ENCODE data around the gene ATRX. TPM values are rescaled to one million over a fixed set of nuclear protein-coding genes. Genes with fewer than 3 reads are reported as not detected.
"Not testable (repeated sequence)": the region's sequence is repeated elsewhere in the genome, so short reads cannot be mapped to it uniquely, and the experiment has no call there.

ATRX gene
- total RNA-seq, 5 donors from 2014 or later (not counting 1 experiment from before 2014, with no cell fraction given): 85.1 to 146 (median 90.1) TPM

DNA sequence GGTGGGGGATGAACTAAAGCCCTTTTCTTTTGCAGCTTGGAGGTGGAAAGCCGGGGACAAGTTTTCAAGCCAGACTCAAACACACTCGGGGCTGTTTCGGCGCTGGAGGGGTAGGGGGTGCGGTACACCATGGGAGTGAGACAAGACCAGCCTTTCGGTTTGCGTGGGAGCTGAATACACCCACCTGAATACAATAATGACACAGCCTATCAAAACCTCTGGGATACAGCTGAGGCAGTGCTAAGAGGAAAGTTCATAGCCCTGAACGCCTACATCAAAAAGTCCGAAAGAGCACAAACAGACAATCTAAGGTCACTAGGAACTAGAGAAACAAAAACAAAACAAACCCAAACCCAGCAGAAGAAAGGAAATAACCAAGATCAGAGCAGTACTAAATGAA is 163.3 kb downstream of the ATRX start:
- H3K4me3 ChIP-seq (ENCODE audit: control insufficient read depth in 1 of 2, extremely low read depth in 1 of 2, low read length in 1 of 2): no peak overlapping the region
- peak overlapping the region in 1 of 3 donors; percentile 37 for H3K4me3 Mint-ChIP-seq
- WGBS (ENCODE audit: insufficient coverage): no CpG with 5 or more reads among the region's 9 CpGs
- CTCF ChIA-PET: no interaction called here
- POLR2A ChIA-PET: no interaction called here
- ATAC-seq (replicated peaks in 1 of 4): no peak
- no peaks in the 10 kb centered on the region for H3K9me3 Mint-ChIP-seq
- peak overlapping the region; percentile 23 to 81 for H3K27ac Mint-ChIP-seq
- H3K27me3 Mint-ChIP-seq: peaks cover 0 to 14% of the 10 kb centered on the region in 2 donors
- no peaks in the 10 kb centered on the region for H3K27me3 ChIP-seq (replicated peaks in 1 of 2; ENCODE audit: control insufficient read depth in 2 of 2, extremely low read depth in 1 of 2, insufficient read depth in 2 of 2, low read length in 1 of 2)
- peaks cover 0 to 3% of the 10 kb centered on the region in 2 experiments for H3K4me1 ChIP-seq (ENCODE audit: control insufficient read depth in 1 of 2, extremely low read depth in 1 of 2, insufficient read depth in 2 of 2, low read length in 2 of 2)
- H3K4me1 Mint-ChIP-seq: peaks cover 15 to 27% (median 24%) of the 10 kb centered on the region in 3 donors
- H3K27ac ChIP-seq (ENCODE audit: low read length): no peak overlapping the region
- H3K9me3 ChIP-seq: no peaks in the 10 kb centered on the region
- H3K36me3 Mint-ChIP-seq: peaks cover 27% of the 10 kb centered on the region
- H3K36me3 ChIP-seq (ENCODE audit: control insufficient read depth in 2 of 2, extremely low read depth in 1 of 2, insufficient read depth in 1 of 2, low read length in 1 of 2): no peaks in the 10 kb centered on the region
- DNase-seq: no peak

DNA sequence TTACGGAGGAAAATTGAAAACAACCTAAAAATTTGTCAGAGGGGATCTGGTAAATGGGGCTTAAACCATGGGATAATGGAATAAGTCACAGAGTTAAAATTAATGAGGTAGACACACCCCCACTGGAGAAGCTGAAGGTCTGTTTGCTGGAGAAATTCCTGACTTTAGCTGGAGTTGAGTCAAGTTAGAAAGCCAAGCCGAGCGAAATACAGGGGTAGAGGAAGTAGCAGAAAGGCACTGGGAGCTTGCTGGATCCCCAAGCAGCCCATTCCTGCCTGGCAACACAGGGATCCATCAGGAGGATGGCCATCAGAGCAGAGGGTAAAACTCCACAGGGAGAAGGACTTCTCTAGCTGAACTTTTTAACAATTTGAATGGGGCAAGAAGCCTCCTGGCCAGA is 163.8 kb downstream of the ATRX start:
- Histone ChIP-seq H3K4me1 (ENCODE audit: control insufficient read depth in 1 of 2, extremely low read depth in 1 of 2, insufficient read depth in 2 of 2, low read length in 2 of 2) (peaks cover 0 to 3% of the 10 kb centered on the region in 2 experiments), H3K9me3 (no peaks in the 10 kb centered on the region), H3K27ac (ENCODE audit: low read length) (no peak overlapping the region), H3K27me3 (replicated peaks in 1 of 2; ENCODE audit: control insufficient read depth in 2 of 2, extremely low read depth in 1 of 2, insufficient read depth in 2 of 2, low read length in 1 of 2) (no peaks in the 10 kb centered on the region), H3K36me3 (ENCODE audit: control insufficient read depth in 2 of 2, extremely low read depth in 1 of 2, insufficient read depth in 1 of 2, low read length in 1 of 2) (no peaks in the 10 kb centered on the region), H3K4me3 (ENCODE audit: control insufficient read depth in 1 of 2, extremely low read depth in 1 of 2, low read length in 1 of 2) (no peak overlapping the region)
- Mint-ChIP-seq H3K4me3 (no peak overlapping the region), H3K27me3 (peaks cover 0 to 14% of the 10 kb centered on the region in 2 donors), H3K36me3 (peaks cover 27% of the 10 kb centered on the region), H3K27ac (peak overlapping the region in 1 of 2 donors; percentile 81), H3K9me3 (no peaks in the 10 kb centered on the region), H3K4me1 (peaks cover 15 to 27% (median 24%) of the 10 kb centered on the region in 3 donors)
- ChIA-PET CTCF (no interaction called here), POLR2A (interaction anchor here (0.6 kb wide), 2 partner anchors 19 to 25 kb away, joined by 3 to 9 read pairs; no protein-coding TSS in a partner anchor)
- no peak for DNase-seq
- WGBS (ENCODE audit: insufficient coverage): 100% methylated on average over 2 of the region's 3 CpGs
- ATAC-seq (replicated peaks in 1 of 4): no peak

DNA sequence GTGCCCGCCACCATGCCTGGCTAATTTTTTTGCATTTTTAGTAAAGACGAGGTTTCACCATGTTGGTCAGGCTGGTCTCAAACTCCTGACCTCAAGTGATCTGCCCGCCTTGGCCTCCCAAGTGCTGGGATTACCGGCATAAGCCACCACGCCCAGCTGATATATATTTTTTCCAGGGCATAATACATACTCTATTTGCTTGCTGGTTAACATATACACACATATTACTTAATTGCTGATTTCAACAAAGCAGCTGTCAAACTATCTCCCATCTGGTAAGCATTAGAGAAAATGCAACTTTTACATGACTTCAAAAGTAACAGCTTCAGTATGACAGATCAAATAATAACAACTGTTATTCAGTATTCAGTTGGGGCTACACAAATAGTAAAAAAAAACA is 164.6 kb downstream of the ATRX start:
- DNase-seq; H3K9me3 ChIP-seq; H3K4me1 ChIP-seq (ENCODE audit: control insufficient read depth in 1 of 2, extremely low read depth in 1 of 2, insufficient read depth in 2 of 2, low read length in 2 of 2); H3K4me3 ChIP-seq (ENCODE audit: control insufficient read depth in 1 of 2, extremely low read depth in 1 of 2, low read length in 1 of 2); H3K9me3 Mint-ChIP-seq; H3K36me3 ChIP-seq (ENCODE audit: control insufficient read depth in 2 of 2, extremely low read depth in 1 of 2, insufficient read depth in 1 of 2, low read length in 1 of 2); ATAC-seq (replicated peaks in 1 of 4); H3K27me3 ChIP-seq (replicated peaks in 1 of 2; ENCODE audit: control insufficient read depth in 2 of 2, extremely low read depth in 1 of 2, insufficient read depth in 2 of 2, low read length in 1 of 2); H3K4me3 Mint-ChIP-seq; CTCF ChIA-PET; H3K27ac Mint-ChIP-seq; H3K27ac ChIP-seq (ENCODE audit: low read length): not testable (repeated sequence)
- Mint-ChIP-seq H3K36me3 (peaks cover 27% of the 10 kb centered on the region), H3K27me3 (peaks cover 0 to 14% of the 10 kb centered on the region in 2 donors), H3K4me1 (peaks cover 15 to 27% (median 24%) of the 10 kb centered on the region in 3 donors)
- POLR2A ChIA-PET: interaction anchor here (0.6 to 0.7 kb wide), 3 partner anchors 12 to 26 kb away, joined by 3 to 9 read pairs (median 3); no protein-coding TSS in a partner anchor
- 100% methylated on average over 1 of the region's 5 CpGs for WGBS (ENCODE audit: insufficient coverage)

DNA sequence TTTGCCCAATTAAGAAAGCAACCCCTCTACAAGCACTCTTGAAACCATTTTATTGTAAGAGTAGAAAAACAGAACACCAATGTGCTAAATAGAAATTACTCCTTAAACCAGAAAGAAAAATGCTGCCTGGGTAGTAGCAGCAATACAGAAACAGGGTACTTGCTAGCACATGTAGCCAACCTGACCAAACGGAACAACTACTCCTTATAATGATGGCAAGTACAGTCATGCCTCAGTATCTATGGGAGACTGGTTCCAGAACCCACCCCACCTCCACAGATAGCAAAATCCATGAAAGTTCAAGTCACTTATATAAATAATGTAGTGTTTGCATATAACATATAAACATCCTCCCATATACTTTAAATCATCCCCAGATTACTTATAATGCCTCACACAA is 168.8 kb downstream of the ATRX start:
- CTCF ChIA-PET: no interaction called here
- peaks cover 0 to 14% of the 10 kb centered on the region in 2 donors for H3K27me3 Mint-ChIP-seq
- Histone ChIP-seq H3K9me3 (no peaks in the 10 kb centered on the region), H3K36me3 (ENCODE audit: control insufficient read depth in 2 of 2, extremely low read depth in 1 of 2, insufficient read depth in 1 of 2, low read length in 1 of 2) (peaks cover 0 to 8% of the 10 kb centered on the region in 2 donors), H3K27ac (ENCODE audit: low read length) (no peak overlapping the region), H3K27me3 (replicated peaks in 1 of 2; ENCODE audit: control insufficient read depth in 2 of 2, extremely low read depth in 1 of 2, insufficient read depth in 2 of 2, low read length in 1 of 2) (no peaks in the 10 kb centered on the region), H3K4me3 (ENCODE audit: control insufficient read depth in 1 of 2, extremely low read depth in 1 of 2, low read length in 1 of 2) (no peak overlapping the region), H3K4me1 (ENCODE audit: control insufficient read depth in 1 of 2, extremely low read depth in 1 of 2, insufficient read depth in 2 of 2, low read length in 2 of 2) (no peaks in the 10 kb centered on the region)
- no CpG with 5 or more reads among the region's 1 CpG for WGBS (ENCODE audit: insufficient coverage)
- peaks cover 21% of the 10 kb centered on the region for H3K36me3 Mint-ChIP-seq
- POLR2A ChIA-PET: no interaction called here
- peaks cover 0 to 5% (median 2%) of the 10 kb centered on the region in 3 donors for H3K4me1 Mint-ChIP-seq
- no peak overlapping the region for H3K27ac Mint-ChIP-seq
- DNase-seq: no peak
- no peaks in the 10 kb centered on the region for H3K9me3 Mint-ChIP-seq
- no peak for ATAC-seq (replicated peaks in 1 of 4)
- no peak overlapping the region for H3K4me3 Mint-ChIP-seq

DNA sequence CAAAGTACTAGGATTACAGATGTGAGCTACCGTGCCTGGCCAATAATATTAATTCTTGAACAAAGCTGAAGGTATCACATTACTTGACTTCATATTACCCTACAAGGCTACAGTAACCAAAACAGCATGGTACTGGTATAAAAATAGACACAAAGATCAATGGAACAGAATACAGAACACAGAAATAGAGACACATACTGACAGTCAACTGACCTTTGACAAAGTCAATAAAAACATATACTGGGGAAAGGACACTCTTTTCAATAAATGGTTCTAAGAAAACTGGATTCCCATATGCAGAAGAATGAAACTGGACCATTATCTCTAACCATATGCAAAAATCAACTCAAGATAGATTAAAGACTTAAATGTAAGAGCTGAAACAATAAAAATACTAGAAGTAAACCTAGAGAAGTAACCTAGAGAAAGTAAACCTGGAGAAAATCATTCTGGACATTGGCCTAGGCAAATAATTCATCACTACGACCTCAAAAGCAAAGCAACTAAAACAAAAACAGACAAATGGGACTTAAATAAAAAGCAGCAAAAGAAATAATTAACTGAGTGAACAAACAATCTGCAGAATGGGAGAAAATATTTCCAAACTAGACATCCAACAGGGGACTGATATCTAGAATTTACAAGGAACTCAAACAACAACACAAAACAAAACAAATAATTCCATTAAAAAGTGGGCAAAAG is 182.2 kb downstream of the ATRX start:
- no peaks in the 10 kb centered on the region for H3K27me3 ChIP-seq (replicated peaks in 1 of 2; ENCODE audit: control insufficient read depth in 2 of 2, extremely low read depth in 1 of 2, insufficient read depth in 2 of 2, low read length in 1 of 2)
- Mint-ChIP-seq H3K4me1 (peaks cover 0 to 6% (median 0%) of the 10 kb centered on the region in 3 donors), H3K9me3 (no peaks in the 10 kb centered on the region), H3K4me3 (no peak overlapping the region), H3K27ac (no peak overlapping the region), H3K27me3 (peaks cover 0 to 3% of the 10 kb centered on the region in 2 donors), H3K36me3 (peaks cover 45% of the 10 kb centered on the region)
- no CpG with 5 or more reads among the region's 2 CpGs for WGBS (ENCODE audit: insufficient coverage)
- ChIA-PET CTCF (no interaction called here), POLR2A (no interaction called here)
- peaks cover 0 to 8% of the 10 kb centered on the region in 2 donors for H3K36me3 ChIP-seq (ENCODE audit: control insufficient read depth in 2 of 2, extremely low read depth in 1 of 2, insufficient read depth in 1 of 2, low read length in 1 of 2)
- no peak overlapping the region for H3K4me3 ChIP-seq (ENCODE audit: control insufficient read depth in 1 of 2, extremely low read depth in 1 of 2, low read length in 1 of 2)
- no peaks in the 10 kb centered on the region for H3K4me1 ChIP-seq (ENCODE audit: control insufficient read depth in 1 of 2, extremely low read depth in 1 of 2, insufficient read depth in 2 of 2, low read length in 2 of 2)
- no peak for DNase-seq
- no peaks in the 10 kb centered on the region for H3K9me3 ChIP-seq
- no peak overlapping the region for H3K27ac ChIP-seq (ENCODE audit: low read length)
- ATAC-seq (replicated peaks in 1 of 4): no peak

DNA sequence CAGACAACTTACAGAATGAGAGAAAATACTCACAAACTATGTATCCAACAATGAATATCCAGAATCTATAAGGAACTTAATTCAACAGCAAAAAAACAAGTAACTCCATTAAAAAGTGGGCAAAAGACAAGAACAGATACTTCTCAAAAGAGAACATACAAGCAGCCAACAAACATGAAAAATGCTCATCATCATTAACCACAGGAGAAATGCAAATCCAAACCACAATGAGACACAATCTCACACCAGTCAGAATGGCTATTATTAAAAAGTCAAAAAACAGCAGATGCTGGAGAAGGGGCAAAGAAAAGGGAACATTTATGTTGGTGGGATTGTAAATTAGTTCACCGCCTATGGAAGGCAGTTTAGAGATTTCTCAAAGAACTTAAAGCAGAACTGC is 188.5 kb downstream of the ATRX start:
- Histone ChIP-seq H3K36me3 (ENCODE audit: control insufficient read depth in 2 of 2, extremely low read depth in 1 of 2, insufficient read depth in 1 of 2, low read length in 1 of 2) (peaks cover 0 to 10% of the 10 kb centered on the region in 2 donors), H3K27me3 (replicated peaks in 1 of 2; ENCODE audit: control insufficient read depth in 2 of 2, extremely low read depth in 1 of 2, insufficient read depth in 2 of 2, low read length in 1 of 2) (no peaks in the 10 kb centered on the region), H3K4me1 (ENCODE audit: control insufficient read depth in 1 of 2, extremely low read depth in 1 of 2, insufficient read depth in 2 of 2, low read length in 2 of 2) (no peaks in the 10 kb centered on the region), H3K27ac (ENCODE audit: low read length) (no peak overlapping the region), H3K9me3 (no peaks in the 10 kb centered on the region), H3K4me3 (ENCODE audit: control insufficient read depth in 1 of 2, extremely low read depth in 1 of 2, low read length in 1 of 2) (no peak overlapping the region)
- H3K27ac Mint-ChIP-seq: no peak overlapping the region
- peaks cover 0 to 19% (median 0%) of the 10 kb centered on the region in 3 donors for H3K4me1 Mint-ChIP-seq
- H3K9me3 Mint-ChIP-seq: no peaks in the 10 kb centered on the region
- POLR2A ChIA-PET: no interaction called here
- peaks cover 0 to 3% of the 10 kb centered on the region in 2 donors for H3K27me3 Mint-ChIP-seq
- H3K4me3 Mint-ChIP-seq: no peak overlapping the region
- DNase-seq (no peak), ATAC-seq (replicated peaks in 1 of 4) (no peak)
- WGBS (ENCODE audit: insufficient coverage): no CpG with 5 or more reads among the region's 1 CpG
- CTCF ChIA-PET: no interaction called here
- peaks cover 34% of the 10 kb centered on the region for H3K36me3 Mint-ChIP-seq

All from T-cell (primary cell).